ACC112 (cell line): ENCODE measurements around the gene CASZ1.

ENCODE experiments used
- H2AFZ ChIP-seq: fragments of 200-600 bp; sonication (generic); one replicate; pipeline ENCODE4 v1.6.0; 2017; ENCODE audit warnings: antibody characterized with exemption, low read length; ENCODE audit not compliant: unreplicated experiment
- H3K27ac ChIP-seq: fragments of 200-600 bp; sonication (generic); 2 replicates; pipeline ENCODE4 v1.5.1; 2014; ENCODE audit warnings: low read depth, mild to moderate bottlenecking, antibody characterized with exemption, low read length, moderate library complexity
- H3K27me3 ChIP-seq: fragments of 200-600 bp; sonication (generic); 2 replicates; pipeline ENCODE4 v1.6.1; 2014; ENCODE audit warnings: mild to moderate bottlenecking, antibody characterized with exemption, low read length, moderate library complexity, mixed read lengths; ENCODE audit not compliant: insufficient read depth
- H3K36me3 ChIP-seq: fragments of 200-600 bp; sonication (generic); 2 replicates; pipeline ENCODE4 v1.6.1; 2016; ENCODE audit warnings: mild to moderate bottlenecking, antibody characterized with exemption, low read length, moderate library complexity, mixed read lengths; ENCODE audit not compliant: insufficient read depth
- H3K4me1 ChIP-seq: fragments of 200-600 bp; sonication (generic); one replicate; pipeline ENCODE4 v1.6.1; 2016; ENCODE audit warnings: low read length, mixed read lengths; ENCODE audit not compliant: insufficient read depth, unreplicated experiment, control insufficient read depth
- H3K4me3 ChIP-seq: fragments of 200-600 bp; sonication (generic); 2 replicates; pipeline ENCODE4 v1.5.1; 2014; ENCODE audit warnings: mild to moderate bottlenecking, low read depth, low read length
- H3K79me2 ChIP-seq: fragments of 200-600 bp; sonication (generic); one replicate; pipeline ENCODE4 v1.6.0; 2016; ENCODE audit warnings: low read length; ENCODE audit not compliant: control insufficient read depth, unreplicated experiment, insufficient read depth

CASZ1 gene

GRCh38 chr1:10768552-10768951 lies 27.9 kb downstream of the CASZ1 start:
- H3K36me3 ChIP-seq, result no peaks in the 10 kb centered on the region
- H3K79me2 ChIP-seq, result no peaks in the 10 kb centered on the region
- no peak overlapping the region for H3K27ac ChIP-seq
- H3K27me3 ChIP-seq, result peaks cover 41% of the 10 kb centered on the region
- no peak overlapping the region for H2AFZ ChIP-seq
- no peak overlapping the region for H3K4me3 ChIP-seq
- no peaks in the 10 kb centered on the region for H3K4me1 ChIP-seq

- no peak overlapping the region for H2AFZ ChIP-seq
These were observed 29.2 kb downstream of the CASZ1 start for GRCh38 chr1:10767282-10767681.

GRCh38 chr1:10765734-10766478 lies 30.5 kb downstream of the CASZ1 start:
- H3K27me3 ChIP-seq, result peaks cover 19% of the 10 kb centered on the region
- no peak overlapping the region for H2AFZ ChIP-seq
- H3K4me3 ChIP-seq, result no peak overlapping the region
- H3K4me1 ChIP-seq, result no peaks in the 10 kb centered on the region
- no peak overlapping the region for H3K27ac ChIP-seq
- no peaks in the 10 kb centered on the region for H3K36me3 ChIP-seq
- H3K79me2 ChIP-seq, result no peaks in the 10 kb centered on the region

More at GRCh38 chr1:10767282-10767681, 29.2 kb downstream of the CASZ1 start:
- H3K4me3 ChIP-seq, result no peak overlapping the region
- no peaks in the 10 kb centered on the region for H3K79me2 ChIP-seq
- peaks cover 31% of the 10 kb centered on the region for H3K27me3 ChIP-seq
- H3K4me1 ChIP-seq, result no peaks in the 10 kb centered on the region
- no peak overlapping the region for H3K27ac ChIP-seq
- H3K36me3 ChIP-seq, result no peaks in the 10 kb centered on the region

DNA sequence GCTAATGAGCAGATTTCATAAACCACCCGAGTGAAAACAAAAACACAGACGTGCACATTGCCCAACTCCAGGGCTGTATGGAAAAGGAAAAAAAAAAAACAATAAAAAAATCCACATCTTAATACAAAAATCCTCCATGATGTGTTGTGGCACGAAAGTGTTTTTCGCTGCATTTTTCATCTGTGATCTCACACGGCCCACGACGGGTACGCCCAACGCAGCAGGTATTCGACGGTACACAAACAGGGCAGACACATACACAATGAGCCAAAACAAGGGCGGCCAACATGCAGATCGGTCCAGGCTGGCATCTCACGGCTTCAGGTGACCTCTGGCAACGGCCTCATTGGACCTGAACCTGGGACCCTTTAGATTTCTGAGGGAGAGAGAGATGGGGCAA lies 31.1 kb downstream of the CASZ1 start:
- H3K27ac ChIP-seq, result no peak overlapping the region
- H3K4me3 ChIP-seq, result no peak overlapping the region
- peaks cover 13% of the 10 kb centered on the region for H3K27me3 ChIP-seq
- no peaks in the 10 kb centered on the region for H3K79me2 ChIP-seq
- H3K4me1 ChIP-seq, result no peaks in the 10 kb centered on the region
- H3K36me3 ChIP-seq, result no peaks in the 10 kb centered on the region
- no peak overlapping the region for H2AFZ ChIP-seq

- no peak overlapping the region for H3K4me3 ChIP-seq
- no peak overlapping the region for H2AFZ ChIP-seq
- H3K27me3 ChIP-seq, result peaks cover 7% of the 10 kb centered on the region
- H3K4me1 ChIP-seq, result no peaks in the 10 kb centered on the region
- H3K79me2 ChIP-seq, result no peaks in the 10 kb centered on the region
- H3K36me3 ChIP-seq, result no peaks in the 10 kb centered on the region
- no peak overlapping the region for H3K27ac ChIP-seq
These were observed 32.1 kb downstream of the CASZ1 start for GRCh38 chr1:10764296-10764798.

DNA sequence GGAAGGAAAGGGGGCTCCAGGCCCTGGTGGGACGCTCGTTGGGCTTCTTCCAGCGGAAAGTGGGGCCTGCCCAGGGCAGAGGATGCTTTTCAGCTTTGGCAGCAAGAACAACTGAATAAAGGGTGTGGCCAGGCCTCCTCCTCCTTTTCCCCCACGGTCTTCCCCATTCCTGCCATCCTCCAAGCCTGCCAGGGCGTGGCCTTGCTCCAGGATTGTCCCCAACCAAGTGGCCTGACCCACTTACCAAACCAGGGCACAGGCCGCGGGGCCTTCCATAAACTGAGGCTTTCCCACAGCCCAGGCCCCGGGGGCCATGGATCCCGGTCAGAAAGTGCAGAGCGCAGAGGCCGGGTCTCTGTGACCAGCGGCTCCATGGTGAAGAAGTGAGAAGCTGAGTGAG lies 33.6 kb downstream of the CASZ1 start:
- H2AFZ ChIP-seq, result no peak overlapping the region
- no peaks in the 10 kb centered on the region for H3K79me2 ChIP-seq
- H3K4me1 ChIP-seq, result no peaks in the 10 kb centered on the region
- H3K27ac ChIP-seq, result no peak overlapping the region
- H3K27me3 ChIP-seq, result peaks cover 8% of the 10 kb centered on the region
- no peaks in the 10 kb centered on the region for H3K36me3 ChIP-seq
- no peak overlapping the region for H3K4me3 ChIP-seq

DNA sequence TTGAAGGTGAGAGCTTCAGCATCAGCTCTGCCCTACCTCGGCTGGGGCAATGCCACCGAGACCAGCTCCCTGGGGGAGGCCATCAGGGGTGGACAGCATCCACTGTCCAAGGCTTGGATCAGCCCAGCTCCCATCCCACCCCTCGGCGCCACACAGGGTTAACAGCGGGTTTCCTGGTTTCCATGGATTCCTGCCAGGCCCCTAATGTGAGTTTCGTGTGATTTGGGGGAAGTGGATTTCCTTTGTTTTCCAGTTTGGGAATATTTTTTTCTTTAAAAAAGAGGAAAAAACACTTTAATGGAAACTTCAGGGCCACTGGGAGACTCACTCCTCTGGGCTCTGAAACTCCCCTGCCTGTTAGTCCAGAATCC lies 34.3 kb downstream of the CASZ1 start:
- no peak overlapping the region for H2AFZ ChIP-seq
- H3K4me3 ChIP-seq, result no peak overlapping the region
- H3K79me2 ChIP-seq, result no peaks in the 10 kb centered on the region
- peaks cover 9% of the 10 kb centered on the region for H3K27me3 ChIP-seq
- no peaks in the 10 kb centered on the region for H3K36me3 ChIP-seq
- no peaks in the 10 kb centered on the region for H3K4me1 ChIP-seq
- H3K27ac ChIP-seq, result no peak overlapping the region

GRCh38 chr1:10761503-10762152 lies 34.8 kb downstream of the CASZ1 start:
- no peak overlapping the region for H3K27ac ChIP-seq
- peaks cover 9% of the 10 kb centered on the region for H3K27me3 ChIP-seq

GRCh38 chr1:10760566-10761502 lies 35.6 kb downstream of the CASZ1 start:
- H3K4me1 ChIP-seq, result peaks cover 3% of the 10 kb centered on the region
- H3K27me3 ChIP-seq, result peaks cover 9% of the 10 kb centered on the region
- no peak overlapping the region for H3K27ac ChIP-seq
- H3K36me3 ChIP-seq, result no peaks in the 10 kb centered on the region
- no peaks in the 10 kb centered on the region for H3K79me2 ChIP-seq
- H2AFZ ChIP-seq, result no peak overlapping the region
- no peak overlapping the region for H3K4me3 ChIP-seq

More at GRCh38 chr1:10761503-10762152, 34.8 kb downstream of the CASZ1 start:
- no peaks in the 10 kb centered on the region for H3K36me3 ChIP-seq
- H3K4me3 ChIP-seq, result no peak overlapping the region
- H3K79me2 ChIP-seq, result no peaks in the 10 kb centered on the region
- H2AFZ ChIP-seq, result no peak overlapping the region
- no peaks in the 10 kb centered on the region for H3K4me1 ChIP-seq

GRCh38 chr1:10759413-10760200 lies 36.8 kb downstream of the CASZ1 start:
- no peaks in the 10 kb centered on the region for H3K36me3 ChIP-seq
- peaks cover 4% of the 10 kb centered on the region for H3K4me1 ChIP-seq
- H2AFZ ChIP-seq, result no peak overlapping the region
- H3K4me3 ChIP-seq, result no peak overlapping the region
- no peaks in the 10 kb centered on the region for H3K79me2 ChIP-seq
- H3K27me3 ChIP-seq, result peaks cover 9% of the 10 kb centered on the region
- no peak overlapping the region for H3K27ac ChIP-seq
